Mesothelial cell of epicardium (in vitro differentiated cells): ENCODE results near the gene RABL3. TPM values are rescaled to one million over a fixed set of nuclear protein-coding genes. Genes with fewer than 3 reads are reported as not detected.

Experiments
- DNase-seq, 2 experiments: peaks; one replicate each; pipeline ENCODE4 v3.0.0; 2021; ENCODE audit warnings: low spot score in 2 of 2; ENCODE audit not compliant: unreplicated experiment in 2 of 2
- H3K27ac Mint-ChIP-seq: 2 replicates; pipeline ENCODE4 v1.8.0; 2021; ENCODE audit warnings: mixed read lengths
- H3K27me3 Mint-ChIP-seq: 2 replicates; pipeline ENCODE4 v1.8.0; 2021; ENCODE audit warnings: low read depth, mixed read lengths
- H3K36me3 Mint-ChIP-seq: 2 replicates; pipeline ENCODE4 v1.8.0; 2021; ENCODE audit warnings: mixed read lengths
- H3K4me1 Mint-ChIP-seq: 2 replicates; pipeline ENCODE4 v1.8.0; 2021; ENCODE audit warnings: mixed read lengths
- H3K4me3 Mint-ChIP-seq: 2 replicates; pipeline ENCODE4 v1.8.0; 2021; ENCODE audit warnings: mild to moderate bottlenecking, moderate library complexity, mixed read lengths
- H3K9me3 Mint-ChIP-seq: 2 replicates; pipeline ENCODE4 v1.8.0; 2021; ENCODE audit warnings: mixed read lengths
- total RNA-seq: library from RNA; stranded (reverse); gene quantifications from 3 replicates; pipeline ENCODE4 v1.2.1, GENCODE V29; 2021
- TF ChIP-seq, protein P1 (sequence below): fragments of 200-600 bp; sonication (generic); IDR thresholded peaks from one replicate; pipeline ENCODE4 v1.5.0; 2021; ENCODE audit warnings: antibody characterized with exemption; ENCODE audit not compliant: unreplicated experiment

The RABL3 gene
- total RNA-seq, 1 donor from 2014 or later = 19.1 TPM

GRCh38 chr3:120659834-120660233, 82.5 kb downstream of the RABL3 start:
- no peaks in the 10 kb centered on the region for H3K4me1 Mint-ChIP-seq
- DNase-seq = no peak
- no peak overlapping the region for H3K4me3 Mint-ChIP-seq
- no peaks in the 10 kb centered on the region for H3K36me3 Mint-ChIP-seq
- no peak overlapping the region for H3K27ac Mint-ChIP-seq
- H3K9me3 Mint-ChIP-seq = peaks cover 6% of the 10 kb centered on the region
- TF ChIP-seq, protein P1, sequence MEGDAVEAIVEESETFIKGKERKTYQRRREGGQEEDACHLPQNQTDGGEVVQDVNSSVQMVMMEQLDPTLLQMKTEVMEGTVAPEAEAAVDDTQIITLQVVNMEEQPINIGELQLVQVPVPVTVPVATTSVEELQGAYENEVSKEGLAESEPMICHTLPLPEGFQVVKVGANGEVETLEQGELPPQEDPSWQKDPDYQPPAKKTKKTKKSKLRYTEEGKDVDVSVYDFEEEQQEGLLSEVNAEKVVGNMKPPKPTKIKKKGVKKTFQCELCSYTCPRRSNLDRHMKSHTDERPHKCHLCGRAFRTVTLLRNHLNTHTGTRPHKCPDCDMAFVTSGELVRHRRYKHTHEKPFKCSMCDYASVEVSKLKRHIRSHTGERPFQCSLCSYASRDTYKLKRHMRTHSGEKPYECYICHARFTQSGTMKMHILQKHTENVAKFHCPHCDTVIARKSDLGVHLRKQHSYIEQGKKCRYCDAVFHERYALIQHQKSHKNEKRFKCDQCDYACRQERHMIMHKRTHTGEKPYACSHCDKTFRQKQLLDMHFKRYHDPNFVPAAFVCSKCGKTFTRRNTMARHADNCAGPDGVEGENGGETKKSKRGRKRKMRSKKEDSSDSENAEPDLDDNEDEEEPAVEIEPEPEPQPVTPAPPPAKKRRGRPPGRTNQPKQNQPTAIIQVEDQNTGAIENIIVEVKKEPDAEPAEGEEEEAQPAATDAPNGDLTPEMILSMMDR = no peak
- H3K27me3 Mint-ChIP-seq = peaks cover 19% of the 10 kb centered on the region

- Mint-ChIP-seq H3K4me1 (no peaks in the 10 kb centered on the region), H3K36me3 (no peaks in the 10 kb centered on the region), H3K27me3 (peaks cover 19% of the 10 kb centered on the region), H3K4me3 (no peak overlapping the region), H3K9me3 (peaks cover 6% of the 10 kb centered on the region), H3K27ac (no peak overlapping the region)
- DNase-seq = no peak
- TF ChIP-seq, protein P1 = no peak
Measured at GRCh38 chr3:120659285-120659684, 83.0 kb downstream of the RABL3 start.

DNA sequence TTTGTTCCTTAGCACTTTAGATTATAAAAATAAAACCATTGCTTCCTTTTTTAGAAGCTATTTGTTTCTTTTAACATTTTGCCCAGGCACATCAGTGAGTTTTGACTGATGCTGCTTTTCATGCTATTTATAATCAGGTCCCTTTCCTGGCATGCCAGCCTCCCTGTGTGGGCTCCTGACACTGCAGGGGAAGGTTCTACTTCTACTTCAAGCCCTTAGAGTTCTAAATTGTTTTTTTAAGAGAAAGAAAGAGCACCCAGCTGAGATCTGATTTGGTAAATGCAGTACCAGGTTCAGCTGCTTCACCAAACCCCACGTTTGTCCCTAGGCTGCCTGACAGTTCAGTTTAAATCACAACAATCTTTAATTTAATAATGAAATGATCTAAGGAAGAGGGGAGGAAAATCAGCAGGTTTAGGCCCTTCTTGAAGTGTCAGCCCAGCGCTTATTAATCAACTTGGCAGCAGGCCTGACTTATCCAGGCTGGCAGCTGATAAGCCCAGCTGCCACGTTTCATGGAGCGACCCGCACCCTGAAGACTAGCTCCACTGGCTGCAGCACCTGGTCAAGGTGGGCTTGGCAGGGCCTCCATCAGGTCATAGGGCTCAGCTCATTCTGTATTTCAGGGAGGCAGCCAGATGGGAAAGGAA, 89.3 kb downstream of the RABL3 start:
- Mint-ChIP-seq H3K4me3 (no peak overlapping the region), H3K27me3 (no peaks in the 10 kb centered on the region), H3K27ac (no peak overlapping the region), H3K4me1 (no peaks in the 10 kb centered on the region), H3K36me3 (no peaks in the 10 kb centered on the region), H3K9me3 (no peaks in the 10 kb centered on the region)
- TF ChIP-seq, protein P1 = no peak
- no peak for DNase-seq

DNA sequence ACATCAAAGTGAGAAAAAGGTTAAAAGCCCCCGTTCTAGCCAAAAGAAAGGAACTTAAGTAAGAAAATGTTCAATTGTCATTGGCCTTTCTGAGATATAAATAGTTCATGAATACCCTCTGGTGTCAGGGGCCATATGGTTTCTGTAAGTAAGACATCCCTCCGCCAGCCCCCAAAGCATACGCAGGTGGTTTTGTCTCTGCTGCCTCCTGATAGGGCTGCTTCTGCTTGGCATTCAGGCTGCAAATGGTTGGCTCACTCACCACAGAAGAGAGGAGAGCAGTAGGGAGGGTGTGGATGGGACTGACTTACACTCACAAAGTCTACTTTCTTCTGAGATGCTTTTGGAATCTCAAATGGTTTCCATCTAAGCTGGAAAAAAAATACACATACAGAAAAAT, 90.0 kb downstream of the RABL3 start:
- no peak for DNase-seq
- Mint-ChIP-seq H3K27ac (no peak overlapping the region), H3K4me1 (no peaks in the 10 kb centered on the region), H3K27me3 (no peaks in the 10 kb centered on the region), H3K9me3 (no peaks in the 10 kb centered on the region), H3K36me3 (no peaks in the 10 kb centered on the region), H3K4me3 (no peak overlapping the region)
- TF ChIP-seq, protein P1 = no peak

DNA sequence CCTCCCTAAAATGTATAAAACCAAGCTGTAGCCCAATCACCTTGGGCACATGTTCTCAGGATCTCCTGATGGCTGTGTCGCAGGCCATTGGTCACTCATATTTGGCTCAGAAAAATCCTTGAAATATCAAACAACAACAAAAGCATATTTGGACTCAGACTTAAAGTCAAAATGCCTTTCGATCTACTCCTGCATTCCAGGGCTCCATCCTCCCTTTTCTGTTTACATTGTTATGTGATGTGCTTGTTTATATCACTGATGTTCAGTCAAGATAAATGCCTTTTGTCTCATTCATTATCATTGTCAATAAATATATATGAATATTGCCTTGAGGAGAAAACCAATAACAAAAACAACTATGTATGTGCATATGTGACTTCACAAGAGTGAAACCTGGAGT, 92.0 kb downstream of the RABL3 start:
- H3K4me3 Mint-ChIP-seq = no peak overlapping the region
- DNase-seq = no peak
- H3K4me1 Mint-ChIP-seq = peaks cover 2% of the 10 kb centered on the region
- H3K9me3 Mint-ChIP-seq = no peaks in the 10 kb centered on the region
- no peak overlapping the region for H3K27ac Mint-ChIP-seq
- TF ChIP-seq, protein P1 = no peak
- H3K36me3 Mint-ChIP-seq = no peaks in the 10 kb centered on the region
- no peaks in the 10 kb centered on the region for H3K27me3 Mint-ChIP-seq

GRCh38 chr3:120649830-120650233, 92.5 kb downstream of the RABL3 start:
- TF ChIP-seq, protein P1 = no peak
- H3K36me3 Mint-ChIP-seq = no peaks in the 10 kb centered on the region
- H3K4me3 Mint-ChIP-seq = no peak overlapping the region
- H3K4me1 Mint-ChIP-seq = peaks cover 6% of the 10 kb centered on the region
- DNase-seq = no peak
- H3K27me3 Mint-ChIP-seq = no peaks in the 10 kb centered on the region
- H3K9me3 Mint-ChIP-seq = no peaks in the 10 kb centered on the region
- no peak overlapping the region for H3K27ac Mint-ChIP-seq
